Lower leg skin (tissue), 4 donors: ENCODE measurements around the gene PUM2. TPM values are rescaled to one million over a fixed set of nuclear protein-coding genes. Genes with fewer than 3 reads are reported as not detected.
A peak's percentile ranks its signal among the peaks of the same experiment; 100 is the strongest.

Experiments
- DNase-seq, 2 donors: peaks; one replicate each; pipeline ENCODE4 v3.0.0-alpha.2; 2019; ENCODE audit warnings: low spot score in 2 of 2
- H3K4me3 ChIP-seq: fragments of 200-600 bp; sonication (generic); 2 replicates; pipeline ENCODE4 v1.5.1; 2017; ENCODE audit warnings: mild to moderate bottlenecking, low read depth; ENCODE audit not compliant: poor library complexity, severe bottlenecking
- CTCF ChIP-seq, 3 donors: fragments of 450-650 bp; IDR thresholded peaks; one replicate each; pipeline ENCODE4 v1.5.1; 2016; ENCODE audit warnings: antibody characterized with exemption in 3 of 3, mild to moderate bottlenecking in 3 of 3, moderate library complexity in 2 of 3
- POLR2A ChIP-seq, 2 donors: fragments of 450-650 bp; IDR thresholded peaks; one replicate each; pipeline ENCODE4 v1.6.1; 2016 to 2017; ENCODE audit warnings: antibody characterized with exemption in 2 of 2, mild to moderate bottlenecking in 1 of 2, moderate library complexity in 1 of 2
- WGBS, 2 donors: methylation state at CpG; one replicate each; pipeline ENCODE4 v1.1.5; 2018; 5-methylcytosine and 5-hydroxymethylcytosine counted together
- intact Hi-C: fragments of 100-400 bp; cut with DNase I; formaldehyde crosslinking; loops from one replicate; pipeline ENCODE4 v1.15.0; 2023; ENCODE audit warnings: low total_unique reads
- total RNA-seq, 4 donors: library from RNA; depleted of rRNA; stranded (reverse); fragments of >200 nt; gene quantifications; one replicate each; pipeline ENCODE4 v1.1.0, GENCODE V29; 2016

PUM2 gene
- total RNA-seq, 4 donors from 2014 or later: 82.5 to 88.1 (median 84.8) TPM

- TF ChIP-seq CTCF (IDR thresholded peaks at IDR 0.05): no peak
- no peak for TF ChIP-seq POLR2A (IDR thresholded peaks at IDR 0.05)
- 55 to 64% methylated on average over 4 of the region's 4 CpGs for WGBS, 2 donors
- no peak overlapping the region for H3K4me3 ChIP-seq
- intact Hi-C loops: no loop called here
- no peak for DNase-seq
Measured at GRCh38 chr2:20352230-20352578, 1.6 kb upstream of the PUM2 start.

GRCh38 chr2:20351555-20352229 lies 1.0 kb upstream of the PUM2 start:
- 21 to 22% methylated on average over 13 of the region's 13 CpGs for WGBS, 2 donors
- TF ChIP-seq POLR2A (IDR thresholded peaks at IDR 0.05): no peak
- TF ChIP-seq CTCF (IDR thresholded peaks at IDR 0.05): no peak
- no peak for DNase-seq
- H3K4me3 ChIP-seq: peak overlapping the region; percentile 24
- intact Hi-C loops: no loop called here

- intact Hi-C loops: no loop called here
- DNase-seq: peak in 1 of 2 donors; percentile 90
Measured at GRCh38 chr2:20350041-20350712, 467 bp downstream of the PUM2 start.

GRCh38 chr2:20349513-20349921 lies 1.1 kb downstream of the PUM2 start:
- WGBS, 2 donors: 1 to 2% methylated on average over 5 of the region's 5 CpGs
- TF ChIP-seq POLR2A (IDR thresholded peaks at IDR 0.05): no peak
- no peak for TF ChIP-seq CTCF (IDR thresholded peaks at IDR 0.05)
- intact Hi-C loops: no loop called here
- DNase-seq: no peak
- H3K4me3 ChIP-seq: peak overlapping the region; percentile 79

More at GRCh38 chr2:20350041-20350712, 467 bp downstream of the PUM2 start:
- 1% methylated on average over 46 to 65 of the region's 67 CpGs for WGBS, 2 donors
- H3K4me3 ChIP-seq: peak overlapping the region; percentile 79
- TF ChIP-seq POLR2A (IDR thresholded peaks at IDR 0.05) (no peak), CTCF (IDR thresholded peaks at IDR 0.05) (no peak)

GRCh38 chr2:20348542-20348941 lies 2.1 kb downstream of the PUM2 start:
- TF ChIP-seq CTCF (IDR thresholded peaks at IDR 0.05): no peak
- no peak for TF ChIP-seq POLR2A (IDR thresholded peaks at IDR 0.05)
- DNase-seq: no peak
- WGBS, 2 donors: 77 to 78% methylated on average over 17 of the region's 17 CpGs
- intact Hi-C loops: no loop called here
- no peak overlapping the region for H3K4me3 ChIP-seq
